Upper lobe of left lung (tissue), 6 donors: ENCODE results near the gene AMY1A. TPM values are rescaled to one million over a fixed set of nuclear protein-coding genes. Genes with fewer than 3 reads are reported as not detected.
A peak's percentile ranks its signal among the peaks of the same experiment; 100 is the strongest.
"Not testable (repeated sequence)": the region's sequence is repeated elsewhere in the genome, so short reads cannot be mapped to it uniquely, and the experiment has no call there.

Source experiments
- ATAC-seq, 2 donors: fragments of 200-7000 bp; cut with Tn5 transposase; one replicate each; pipeline ENCODE4 v1.9.1; 2022; ENCODE audit warnings: mild to moderate bottlenecking in 2 of 2, moderate library complexity in 2 of 2; ENCODE audit not compliant: low FRiP score in 2 of 2
- DNase-seq, 2 donors: peaks; one replicate each; pipeline ENCODE4 v3.0.0-alpha.2; 2019 to 2020
- H3K27ac ChIP-seq, 4 donors: fragments of 200-600 bp; sonication (generic); one replicate each; pipeline ENCODE4 v1.5.1; 2016 to 2019
- H3K27me3 ChIP-seq, 4 donors: fragments of 200-600 bp; sonication (generic); one replicate each; pipeline ENCODE4 v1.5.1; 2017 to 2019
- H3K36me3 ChIP-seq, 4 donors: fragments of 200-600 bp; sonication (generic); one replicate each; pipeline ENCODE4 v1.5.1; 2016 to 2019
- H3K4me1 ChIP-seq, 4 donors: fragments of 200-600 bp; sonication (generic); one replicate each; pipeline ENCODE4 v1.5.1; 2018 to 2019
- H3K4me3 ChIP-seq, 4 donors: fragments of 200-600 bp; sonication (generic); one replicate each; pipeline ENCODE4 v1.5.1; 2017 to 2019; ENCODE audit warnings: mild to moderate bottlenecking in 2 of 4, moderate library complexity in 1 of 4
- H3K9me3 ChIP-seq, 4 donors: fragments of 200-600 bp; sonication (generic); one replicate each; pipeline ENCODE4 v1.5.1; 2018 to 2019
- CTCF ChIP-seq, 6 experiments: fragments of 450-650 bp in 4 of 6; fragments of 200-600 bp in 2 of 6; sonication (generic) in 2 of 6; IDR thresholded peaks; one replicate each; pipeline ENCODE4 v1.5.1; 2016 to 2019; ENCODE audit warnings: antibody characterized with exemption in 6 of 6
- EP300 ChIP-seq, 4 donors: sonication (generic); formaldehyde crosslinking; IDR thresholded peaks; one replicate each; pipeline ENCODE4 v1.5.1; 2017; ENCODE audit warnings: antibody characterized with exemption in 4 of 4, control low read depth in 2 of 4
- POLR2A ChIP-seq, 4 donors: fragments of 450-650 bp; IDR thresholded peaks; one replicate each; pipeline ENCODE4 v1.5.1; 2016 to 2017; ENCODE audit warnings: antibody characterized with exemption in 4 of 4, mild to moderate bottlenecking in 2 of 4
- POLR2AphosphoS5 ChIP-seq, 2 donors: sonication (generic); formaldehyde crosslinking; IDR thresholded peaks; one replicate each; pipeline ENCODE4 v1.5.1; 2017; ENCODE audit warnings: antibody characterized with exemption in 2 of 2
- WGBS, 2 donors: methylation state at CpG; one replicate each; pipeline ENCODE4 v1.1.5; 2017 to 2018; 5-methylcytosine and 5-hydroxymethylcytosine counted together
- total RNA-seq, 6 donors: library from RNA; depleted of rRNA in 4 of 6; stranded (reverse); fragments of >200 nt in 4 of 6; gene quantifications; one replicate each; pipeline versions ENCODE4 v1.1.0 to v1.2.1, GENCODE V29; 2016 to 2021
- donor health status: DM: no; HTN: no; CAD: no; lungs with moderate emphysema.
- donor health status: DM: no; HTN: yes; CAD: no; lungs with severe emphysema.

Gene AMY1A
- total RNA-seq: 1 to 10 TPM in 3 of 6 donors, not detected in 3; 1.2 to 3.3 (median 1.3) TPM

GRCh38 chr1:103655460-103655859 is at the start of gene AMY1A:
Gene AMY1A (plus strand): TSS chr1:103655760. CDS start chr1:103656331, 571 bp downstream.
- H3K4me1 ChIP-seq, H3K4me3 ChIP-seq, H3K36me3 ChIP-seq, H3K9me3 ChIP-seq, H3K27me3 ChIP-seq, H3K27ac ChIP-seq, DNase-seq, ATAC-seq: not testable (repeated sequence)
- no CpG with 5 or more reads among the region's 5 CpGs for WGBS, 2 donors

DNA sequence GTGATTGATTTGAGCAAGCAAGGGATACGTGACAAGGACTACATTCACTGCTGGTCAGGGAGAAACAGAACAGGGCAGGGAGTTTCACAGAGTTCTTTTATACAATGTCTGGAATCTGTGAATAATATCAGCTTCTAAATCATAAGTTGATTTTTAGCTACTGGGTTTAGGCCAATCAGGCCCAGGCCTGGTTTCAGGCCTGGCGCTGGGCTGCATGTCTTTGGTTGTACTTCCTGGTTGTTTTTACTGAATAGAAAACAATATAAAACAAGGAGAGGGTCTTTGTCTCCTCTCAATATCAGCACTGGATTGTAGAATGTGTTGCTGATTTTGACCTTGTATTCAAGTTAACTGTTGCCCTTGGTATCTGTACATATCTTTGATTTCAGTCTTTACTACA is 39.2 kb upstream of the AMY1A start:
- 79 to 91% methylated on average over 2 of the region's 2 CpGs for WGBS, 2 donors
- H3K9me3 ChIP-seq: no peaks in the 10 kb centered on the region
- no peak overlapping the region for H3K27ac ChIP-seq
- no peaks in the 10 kb centered on the region for H3K4me1 ChIP-seq
- no peak overlapping the region for H3K4me3 ChIP-seq
- ATAC-seq (no peak), DNase-seq (no peak)
- TF ChIP-seq CTCF (IDR thresholded peaks at IDR 0.05) (no peak), POLR2A (IDR thresholded peaks at IDR 0.05) (no peak), POLR2AphosphoS5 (IDR thresholded peaks at IDR 0.05) (no peak), EP300 (IDR thresholded peaks at IDR 0.05) (no peak)
- no peaks in the 10 kb centered on the region for H3K27me3 ChIP-seq
- H3K36me3 ChIP-seq: no peaks in the 10 kb centered on the region

DNA sequence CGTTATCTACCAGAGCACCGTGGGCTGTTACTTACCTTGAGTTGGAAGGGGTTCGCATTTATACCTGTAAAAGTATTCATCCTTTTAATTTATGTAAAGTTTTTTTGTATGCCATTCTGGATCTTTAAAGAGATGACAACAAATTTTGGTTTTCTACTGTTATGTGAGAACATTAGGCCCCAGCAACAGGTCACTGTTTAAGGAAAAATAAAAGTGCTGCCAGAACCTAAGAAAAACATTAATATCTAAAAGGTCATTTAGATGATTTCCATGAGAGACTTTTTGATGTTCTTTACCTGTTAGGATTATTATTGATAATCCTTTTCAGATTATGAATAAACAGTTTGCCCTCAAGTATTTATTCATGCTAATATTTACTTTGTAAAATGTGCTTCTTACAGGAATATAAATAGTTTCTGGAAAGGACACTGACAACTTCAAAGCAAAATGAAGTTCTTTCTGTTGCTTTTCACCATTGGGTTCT is 38.5 kb upstream of the AMY1A start, which contains the start of gene AMY2A:
Gene AMY2A, plus strand, starts transcription at position 434 of the 484 bp plus-strand sequence. Its CDS starts 14 bp downstream, at position 448.
- not testable (repeated sequence) for H3K4me3 ChIP-seq, H3K27ac ChIP-seq, H3K9me3 ChIP-seq, H3K36me3 ChIP-seq, H3K4me1 ChIP-seq, ATAC-seq, H3K27me3 ChIP-seq, DNase-seq
- 91% methylated on average over 3 of the region's 3 CpGs for WGBS, 2 donors

- not testable (repeated sequence) for DNase-seq, H3K27me3 ChIP-seq, H3K9me3 ChIP-seq, H3K4me3 ChIP-seq, H3K36me3 ChIP-seq, H3K4me1 ChIP-seq, H3K27ac ChIP-seq
- ATAC-seq: peak in 1 of 2 donors; percentile 23
- 87 to 94% methylated on average over 3 to 4 of the region's 4 CpGs for WGBS, 2 donors
Measured at GRCh38 chr1:103627436-103627835, 28.1 kb upstream of the AMY1A start.

DNA sequence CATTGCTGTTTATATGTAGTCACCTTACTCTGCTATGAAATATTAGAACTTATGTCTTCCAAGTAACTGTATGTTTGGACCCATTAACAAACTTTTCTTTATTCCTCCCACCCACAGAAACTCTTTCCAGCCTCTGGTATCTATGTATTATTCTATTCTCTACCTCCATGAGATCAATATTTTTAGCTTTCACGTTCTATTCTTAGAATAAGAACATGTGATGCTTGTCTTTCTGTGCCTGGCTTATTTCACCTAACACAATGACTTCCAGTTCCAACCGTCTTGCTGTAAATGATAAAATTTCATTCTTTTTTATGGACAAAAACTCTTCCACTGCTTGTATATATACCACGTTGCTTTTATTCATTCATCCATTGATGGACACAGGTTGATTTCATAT is 14.4 kb upstream of the AMY1A start:
- not testable (repeated sequence) for H3K4me1 ChIP-seq, H3K4me3 ChIP-seq, H3K9me3 ChIP-seq, H3K27me3 ChIP-seq, H3K36me3 ChIP-seq, H3K27ac ChIP-seq, ATAC-seq, DNase-seq
- WGBS, 2 donors: no CpG with 5 or more reads among the region's 3 CpGs

DNA sequence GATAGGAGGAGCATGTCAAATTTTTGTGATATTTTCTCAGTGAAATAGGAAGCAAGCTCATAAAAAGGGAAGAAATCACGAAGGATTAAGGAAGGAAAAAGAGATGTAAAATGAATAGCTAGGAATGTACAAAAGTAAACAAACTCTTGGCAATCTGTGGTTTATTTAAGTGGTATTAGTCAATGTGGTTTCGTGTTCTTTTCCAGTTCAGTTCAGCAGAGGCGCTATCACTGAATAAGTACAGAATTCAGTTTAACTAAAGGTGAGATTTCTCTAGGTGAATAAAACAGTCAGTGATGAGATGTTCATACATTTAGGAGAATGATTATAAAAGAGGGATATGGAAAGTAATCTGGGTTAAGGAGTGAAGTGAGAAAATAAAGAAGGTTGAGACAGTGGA is 11.7 kb upstream of the AMY1A start:
- ATAC-seq, H3K27me3 ChIP-seq, H3K4me3 ChIP-seq, H3K27ac ChIP-seq, H3K9me3 ChIP-seq, DNase-seq, H3K4me1 ChIP-seq, H3K36me3 ChIP-seq: not testable (repeated sequence)
- WGBS, 2 donors: no CpG with 5 or more reads among the region's 3 CpGs

- H3K27me3 ChIP-seq, H3K4me3 ChIP-seq, H3K27ac ChIP-seq, DNase-seq, H3K9me3 ChIP-seq, H3K4me1 ChIP-seq, H3K36me3 ChIP-seq: not testable (repeated sequence)
- WGBS, 2 donors: no CpG with 5 or more reads among the region's 3 CpGs
- peak; percentile 11 to 46 for ATAC-seq
Measured at GRCh38 chr1:103650305-103650704, 5.3 kb upstream of the AMY1A start.

GRCh38 chr1:103650889-103651288 is 4.7 kb upstream of the AMY1A start:
- not testable (repeated sequence) for H3K9me3 ChIP-seq, H3K27ac ChIP-seq, H3K4me3 ChIP-seq, H3K4me1 ChIP-seq, H3K27me3 ChIP-seq, H3K36me3 ChIP-seq, DNase-seq
- ATAC-seq: peak; percentile 64 to 95
- no CpG with 5 or more reads among the region's 4 CpGs for WGBS, 2 donors

DNA sequence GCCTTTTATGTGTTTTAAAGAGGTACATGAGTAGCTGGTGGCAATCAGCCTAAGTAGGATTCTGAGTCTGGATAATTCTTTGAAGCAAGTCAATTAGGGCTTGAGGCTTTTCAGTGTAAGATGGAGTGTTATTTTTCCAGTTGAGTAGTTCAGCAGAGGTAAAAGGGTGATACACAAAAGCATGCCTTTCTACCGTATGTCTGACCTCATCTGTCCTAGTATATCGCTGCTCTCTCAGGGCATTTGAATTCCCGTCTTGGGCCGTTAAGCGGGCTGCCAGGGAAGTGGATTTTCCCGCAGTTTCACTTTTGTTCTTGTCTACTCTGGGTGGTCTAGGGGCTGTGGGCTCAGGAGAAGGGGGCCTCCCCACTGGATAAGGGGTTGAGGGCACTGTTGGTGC is 1.4 kb upstream of the AMY1A start:
- H3K27ac ChIP-seq, H3K4me3 ChIP-seq, H3K36me3 ChIP-seq, DNase-seq, H3K27me3 ChIP-seq, H3K4me1 ChIP-seq, H3K9me3 ChIP-seq, ATAC-seq: not testable (repeated sequence)
- WGBS, 2 donors: no CpG with 5 or more reads among the region's 6 CpGs

GRCh38 chr1:103676335-103676734 is 20.8 kb downstream of the AMY1A start:
- not testable (repeated sequence) for H3K9me3 ChIP-seq, DNase-seq, H3K4me1 ChIP-seq, H3K36me3 ChIP-seq, H3K27me3 ChIP-seq, H3K4me3 ChIP-seq, H3K27ac ChIP-seq, ATAC-seq
- WGBS, 2 donors: no CpG with 5 or more reads among the region's 3 CpGs

GRCh38 chr1:103696110-103696509 is 40.5 kb downstream of the AMY1A start, which contains the start of gene AMY1B:
Gene AMY1B (minus strand): TSS chr1:103696210. CDS start chr1:103695639, 571 bp downstream.
- not testable (repeated sequence) for H3K27me3 ChIP-seq, H3K27ac ChIP-seq, ATAC-seq, H3K9me3 ChIP-seq, H3K36me3 ChIP-seq, DNase-seq, H3K4me3 ChIP-seq, H3K4me1 ChIP-seq
- WGBS, 2 donors: no CpG with 5 or more reads among the region's 5 CpGs

DNA sequence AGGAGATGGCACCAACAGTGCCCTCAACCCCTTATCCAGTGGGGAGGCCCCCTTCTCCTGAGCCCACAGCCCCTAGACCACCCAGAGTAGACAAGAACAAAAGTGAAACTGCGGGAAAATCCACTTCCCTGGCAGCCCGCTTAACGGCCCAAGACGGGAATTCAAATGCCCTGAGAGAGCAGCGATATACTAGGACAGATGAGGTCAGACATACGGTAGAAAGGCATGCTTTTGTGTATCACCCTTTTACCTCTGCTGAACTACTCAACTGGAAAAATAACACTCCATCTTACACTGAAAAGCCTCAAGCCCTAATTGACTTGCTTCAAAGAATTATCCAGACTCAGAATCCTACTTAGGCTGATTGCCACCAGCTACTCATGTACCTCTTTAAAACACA is 41.9 kb downstream of the AMY1A start:
- H3K4me1 ChIP-seq, H3K27me3 ChIP-seq, ATAC-seq, H3K27ac ChIP-seq, H3K36me3 ChIP-seq, H3K9me3 ChIP-seq, DNase-seq, H3K4me3 ChIP-seq: not testable (repeated sequence)
- WGBS, 2 donors: no CpG with 5 or more reads among the region's 6 CpGs
